Right hindlimb (tissue), 1 donor: Measurements from ENCODE around the gene PIEZO1.

Experiments
- DNase-seq: peaks from one replicate; pipeline ENCODE4 v3.0.0-alpha.2; 2018

Gene PIEZO1

DNA sequence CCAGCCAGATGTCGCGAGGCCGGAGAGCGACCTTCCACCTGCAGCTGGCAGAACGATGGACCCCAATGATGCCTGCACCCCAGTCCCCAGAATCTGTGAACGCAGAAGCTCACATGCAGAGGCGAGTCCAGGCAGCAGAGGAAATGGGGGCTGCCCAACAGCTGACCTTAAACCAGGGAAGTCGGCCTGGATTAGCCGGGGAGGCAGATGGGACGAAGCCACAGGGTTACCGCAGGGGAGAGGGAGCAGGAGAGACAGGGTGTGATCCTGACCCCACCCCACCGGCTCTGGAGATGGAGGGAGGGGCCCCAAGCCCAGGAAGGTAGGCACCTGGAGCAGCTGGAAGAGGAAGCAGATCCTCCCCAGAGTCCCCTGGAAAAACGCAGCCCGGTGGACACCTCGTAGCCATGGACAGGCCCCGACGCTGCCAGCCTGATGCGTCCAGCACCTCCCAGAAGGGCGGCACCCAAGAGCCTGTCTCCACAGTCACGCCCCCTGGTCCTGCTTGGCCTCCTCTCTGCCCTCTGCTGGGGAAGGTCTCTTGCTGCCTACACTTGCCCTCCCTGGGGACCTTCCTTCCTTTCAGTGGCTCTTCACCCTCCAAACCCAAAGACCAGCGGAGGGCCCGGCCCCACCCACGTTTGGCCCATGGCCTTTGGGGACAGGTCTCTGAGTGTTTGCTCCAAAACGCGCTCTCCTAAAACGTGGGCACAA is 37.3 kb downstream of the PIEZO1 start:
- DNase-seq: no peak

DNA sequence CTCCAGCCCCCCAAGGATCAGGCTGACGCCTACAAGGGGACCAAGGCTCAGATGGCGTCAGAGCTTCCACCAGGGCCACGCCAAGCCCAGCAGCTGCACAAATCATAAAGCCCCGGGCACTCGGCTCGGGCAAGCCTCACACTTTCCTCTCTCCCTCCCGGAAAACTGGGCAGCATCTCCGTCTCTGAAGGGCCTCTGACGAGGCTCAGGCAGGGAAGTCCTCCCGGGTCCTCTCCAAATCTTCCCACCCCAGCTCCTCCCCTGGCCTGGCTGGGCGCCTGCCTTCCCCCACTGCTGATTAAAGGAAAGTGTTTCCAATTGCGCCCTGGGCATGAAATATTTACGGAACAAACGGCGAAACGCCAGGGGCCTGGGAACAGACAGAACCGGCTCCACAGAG is 38.5 kb downstream of the PIEZO1 start:
- peak; percentile 89 for DNase-seq

DNA sequence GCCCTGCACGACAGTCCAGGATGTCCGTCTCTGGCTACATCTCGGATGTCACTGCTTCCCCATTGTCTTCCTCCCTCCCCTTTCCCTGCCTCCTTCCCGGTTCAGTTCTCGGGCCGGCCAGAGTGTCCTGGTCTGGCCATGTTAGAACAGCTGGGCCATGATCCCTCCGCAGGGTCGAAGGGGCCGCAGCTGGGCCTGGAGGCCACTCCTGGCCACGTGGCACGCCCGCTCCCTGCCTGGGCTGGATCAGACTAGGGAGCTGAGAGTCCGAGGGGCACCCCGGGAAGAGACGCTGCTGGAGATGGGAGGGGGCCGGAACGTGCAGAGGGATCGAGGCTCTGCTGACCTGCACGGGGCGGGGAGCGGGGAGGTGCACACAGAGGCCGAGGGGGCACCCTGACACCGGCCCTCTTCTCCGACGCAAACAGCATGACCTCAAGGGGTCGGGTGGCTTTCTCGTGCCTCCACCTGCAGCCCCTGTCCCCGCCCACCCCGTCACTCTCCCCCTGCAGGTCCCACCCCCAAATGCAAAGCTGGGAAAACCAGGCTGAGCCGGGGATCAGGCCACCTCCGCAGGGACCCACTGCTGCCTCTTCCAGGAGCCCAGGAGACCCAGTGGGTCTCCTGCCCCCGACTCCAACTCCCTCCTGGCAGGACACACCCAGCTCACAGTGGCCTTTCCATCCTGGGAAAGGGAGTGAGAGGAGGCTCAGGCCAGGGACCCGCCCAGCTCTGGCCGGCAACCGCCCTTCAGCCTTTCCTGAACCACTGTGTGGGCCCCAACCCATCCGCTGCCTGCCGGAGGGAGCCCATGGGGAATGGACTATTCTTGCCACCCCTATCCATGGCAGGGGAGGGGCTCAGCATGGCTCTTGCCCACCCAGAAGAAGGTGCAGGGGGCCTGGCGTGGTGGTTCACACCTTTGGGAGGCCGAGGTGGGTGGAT is 40.2 kb downstream of the PIEZO1 start:
- peak; percentile 56 for DNase-seq

DNA sequence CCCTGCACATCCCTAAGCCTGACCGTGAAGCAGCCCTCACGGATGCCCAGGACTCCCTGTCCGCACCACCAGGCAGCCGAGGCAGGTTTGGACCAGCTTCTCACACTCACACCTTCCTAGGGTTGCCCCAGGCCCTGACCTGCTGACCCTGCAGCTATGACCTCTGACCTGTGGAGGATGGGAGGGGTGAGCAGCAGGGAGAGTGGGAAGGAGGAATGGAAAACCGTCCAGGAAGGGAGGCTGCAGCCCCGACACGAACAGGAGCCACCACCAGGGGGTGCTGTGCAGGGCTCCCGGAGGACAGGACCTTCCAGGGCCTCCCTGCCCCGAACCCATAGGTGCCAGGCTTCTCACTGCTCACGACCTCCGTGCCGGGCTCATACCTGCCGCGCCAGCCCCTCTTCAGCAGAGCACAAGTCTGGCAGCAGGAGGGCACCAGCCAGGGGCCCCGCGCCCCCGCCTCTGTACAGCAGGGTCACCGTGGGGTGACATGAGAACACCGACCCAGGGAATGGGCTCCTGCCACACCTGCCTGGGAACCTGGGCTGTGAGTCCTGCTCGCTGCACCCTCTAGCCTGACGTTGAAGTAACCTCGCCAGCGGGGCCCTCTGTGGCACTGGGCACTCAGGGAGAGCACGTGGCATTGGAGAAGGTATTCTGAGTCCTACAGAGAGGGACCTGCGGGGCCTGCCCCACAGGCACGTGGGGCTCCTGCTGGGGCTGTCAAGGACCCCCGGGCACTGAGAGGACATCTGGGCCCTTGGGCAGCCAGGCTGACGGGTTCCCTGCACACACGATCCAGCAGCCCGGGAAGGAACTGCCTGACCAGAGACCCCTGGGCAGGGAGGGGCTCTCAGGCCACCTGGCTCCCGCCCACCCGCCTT is 41.1 kb downstream of the PIEZO1 start:
- DNase-seq: peak; percentile 70

DNA sequence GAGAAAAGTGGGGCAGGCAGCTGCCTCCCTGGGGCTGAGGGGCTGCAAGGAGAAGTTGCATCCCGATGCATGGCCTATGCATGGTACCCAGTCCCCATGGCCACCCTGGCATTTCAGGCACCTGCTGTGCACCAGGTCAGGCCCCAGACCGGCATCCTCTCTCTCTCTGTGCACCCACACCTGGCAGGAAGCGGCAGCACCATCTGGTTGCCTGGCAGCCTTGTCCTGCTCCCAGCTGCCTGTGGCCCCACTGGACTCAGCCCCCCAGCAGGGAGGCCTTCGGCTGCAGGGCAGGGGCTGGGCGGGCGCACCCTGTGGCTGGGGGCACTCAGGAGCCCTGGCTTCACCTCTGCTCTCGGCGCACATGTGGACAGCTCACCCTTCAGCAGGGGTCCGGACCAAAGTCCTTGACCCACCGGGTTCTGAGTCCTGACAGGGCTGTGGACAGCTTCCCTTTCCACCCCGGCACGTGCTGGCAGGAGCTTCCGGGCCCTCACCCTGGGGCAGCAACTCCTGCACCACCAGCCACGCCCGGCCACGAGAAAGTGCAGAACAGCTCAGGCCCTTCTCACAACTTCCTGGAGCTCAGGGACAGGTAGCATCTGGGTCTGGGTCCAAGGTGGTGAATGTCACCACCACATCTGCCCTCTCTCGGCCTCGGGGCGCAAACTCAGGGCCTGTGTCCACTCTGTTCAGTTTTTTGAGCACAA is 42.0 kb downstream of the PIEZO1 start:
- no peak for DNase-seq

DNA sequence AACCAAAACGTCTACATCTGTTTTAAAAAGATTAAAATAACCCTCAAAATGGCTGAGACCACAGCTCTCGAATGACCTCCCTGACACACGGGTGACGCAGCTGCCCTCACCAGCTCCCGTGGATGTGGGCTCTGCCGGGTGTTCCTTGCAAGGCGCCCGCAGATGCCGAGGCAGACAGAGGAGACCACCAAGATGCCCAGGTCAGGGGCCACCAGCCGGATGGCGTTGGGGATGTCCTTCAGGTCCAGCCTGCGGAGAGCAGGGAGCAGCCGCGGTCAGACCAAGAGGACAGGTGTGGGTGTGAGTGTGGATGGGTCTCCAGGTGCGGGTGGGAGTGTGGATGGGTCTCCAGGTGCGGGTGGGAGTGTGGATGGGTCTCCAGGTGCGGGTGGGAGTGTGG is 43.7 kb downstream of the PIEZO1 start:
- no peak for DNase-seq

DNA sequence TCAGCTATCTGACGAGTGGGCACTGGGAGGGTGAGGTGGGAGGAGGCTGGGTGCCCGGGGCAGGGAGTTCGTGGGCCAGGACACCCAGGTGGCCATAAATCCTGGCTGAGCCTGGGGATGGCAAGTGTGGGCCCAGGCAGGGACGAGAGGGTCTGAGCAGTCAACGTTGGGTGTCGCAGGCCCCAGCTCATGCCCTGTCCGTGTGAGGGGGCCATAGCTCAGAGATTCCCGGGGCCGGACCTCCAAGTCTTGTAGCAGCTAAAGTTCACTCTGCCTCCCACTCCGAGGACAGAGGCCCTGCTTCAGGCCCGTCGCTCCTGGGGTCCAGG is 44.3 kb downstream of the PIEZO1 start:
- DNase-seq: no peak

DNA sequence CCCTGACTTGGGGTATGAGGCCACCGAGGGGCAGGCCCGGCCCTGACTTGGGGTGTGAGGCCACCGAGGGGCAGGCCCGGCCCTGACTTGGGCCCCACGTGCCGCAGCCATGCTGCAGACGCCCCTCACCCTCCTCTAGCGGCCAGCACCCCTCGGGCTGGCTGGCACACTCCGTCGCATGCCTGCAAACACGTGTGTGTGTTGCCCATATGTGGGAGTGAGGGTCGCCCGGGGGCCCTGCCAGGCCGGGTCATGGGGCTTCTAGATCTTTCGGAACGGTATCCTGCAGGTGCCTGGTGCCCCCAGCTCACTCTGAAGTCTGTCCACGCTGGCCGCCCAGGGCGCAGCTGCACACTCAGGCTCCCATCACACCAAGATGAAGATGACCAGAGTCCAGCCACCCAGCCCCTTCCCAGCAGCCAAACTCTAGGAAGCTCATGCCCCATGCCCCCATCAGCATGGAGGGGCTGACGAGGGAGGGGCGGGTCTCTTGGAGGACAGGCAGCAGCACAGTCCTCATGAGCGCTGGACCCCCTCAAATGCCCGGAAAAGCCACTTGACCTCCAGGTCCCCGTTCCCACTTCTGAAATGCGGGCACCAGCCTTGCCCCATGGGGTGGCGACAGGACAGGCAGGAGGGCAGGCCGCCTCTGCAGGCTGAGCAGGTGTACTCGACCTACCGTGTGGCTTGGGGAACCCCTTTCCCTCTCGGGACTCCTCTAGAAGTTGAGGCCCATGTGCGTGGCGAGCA is 44.9 kb downstream of the PIEZO1 start:
- no peak for DNase-seq

DNA sequence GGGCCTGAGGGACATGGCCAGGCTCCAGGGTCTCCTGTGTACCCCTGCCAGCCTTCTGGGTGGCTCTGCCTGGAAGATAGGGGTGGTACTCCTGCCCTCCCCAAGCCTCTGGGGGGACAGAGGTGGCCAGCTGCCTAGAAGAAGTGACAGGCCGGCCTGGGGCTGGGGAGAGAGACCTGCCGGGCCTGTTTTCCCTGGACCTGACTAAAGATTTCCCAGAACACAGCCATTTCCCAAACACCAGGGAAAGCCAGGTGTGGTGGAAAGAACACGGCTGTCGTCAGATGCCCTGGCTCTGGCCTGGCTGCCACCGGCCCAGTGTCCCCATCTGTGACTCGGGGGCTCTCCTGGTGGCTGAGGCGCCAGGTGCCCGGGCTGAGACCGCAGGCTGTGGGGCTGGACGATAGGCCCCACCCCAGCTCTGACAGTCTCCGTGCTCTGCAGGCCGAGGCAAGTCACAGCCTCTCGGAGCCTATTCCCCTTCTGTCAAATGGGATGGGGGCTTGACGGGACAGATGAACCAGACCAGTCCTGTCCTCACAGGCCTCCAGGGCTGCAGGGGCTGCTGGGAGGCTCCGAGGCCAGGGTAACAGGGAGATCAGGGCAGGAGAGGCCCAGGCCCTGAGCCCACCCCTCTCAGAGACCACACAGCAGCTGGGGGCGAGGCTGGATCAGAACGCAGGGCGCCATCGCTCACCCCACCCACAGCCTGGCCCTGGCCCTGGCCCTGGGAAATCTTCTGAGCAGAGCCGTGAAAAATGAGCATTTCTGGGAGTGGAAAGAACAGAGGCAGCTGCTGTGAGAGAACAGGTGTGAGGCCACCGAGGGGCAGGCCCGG is 45.7 kb downstream of the PIEZO1 start:
- peak; percentile 60 for DNase-seq

DNA sequence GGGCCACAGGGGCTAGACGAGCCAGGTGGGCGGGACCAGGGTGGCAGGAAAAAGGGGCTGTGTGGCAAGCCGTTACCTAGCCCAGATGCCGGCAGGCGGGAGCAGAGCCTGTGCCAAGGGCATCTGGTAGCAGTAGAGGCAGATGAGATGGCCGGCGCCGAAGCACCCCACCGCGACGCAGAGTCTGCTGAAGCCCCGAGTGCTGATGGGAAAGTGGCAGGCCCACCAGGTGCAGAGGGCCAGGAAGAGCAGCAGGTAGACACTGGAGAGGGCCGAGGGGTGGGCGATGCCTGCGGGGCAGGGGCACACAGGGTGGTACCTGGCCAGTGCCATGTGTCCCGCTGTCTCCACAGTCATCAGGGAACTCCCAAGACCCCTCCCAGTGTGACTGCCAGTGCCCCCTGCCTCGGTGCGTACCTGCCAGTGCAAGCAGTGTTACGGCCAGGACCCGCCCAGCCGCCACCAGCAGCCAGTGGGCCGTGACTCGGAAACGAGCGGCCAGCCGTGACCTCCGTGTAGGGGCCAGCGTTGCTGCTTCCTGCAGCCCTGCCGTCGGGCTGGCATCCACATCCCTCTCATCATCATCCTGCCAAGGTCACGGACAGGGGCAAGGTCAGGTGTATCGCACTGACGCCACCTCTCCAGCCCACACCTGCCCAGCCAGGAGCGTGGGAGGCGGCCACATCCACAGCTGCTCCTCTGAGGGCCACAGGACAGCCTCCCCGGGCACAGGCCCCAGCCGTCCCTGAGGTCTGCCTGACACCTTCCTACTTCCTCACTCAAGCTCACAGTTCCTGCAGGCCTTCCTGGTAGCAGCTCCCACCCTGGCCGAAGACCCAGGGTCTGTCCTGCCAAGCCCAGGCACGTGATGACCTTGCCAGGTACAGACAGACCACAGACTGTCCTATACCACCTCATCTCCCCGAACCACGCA is 46.6 kb downstream of the PIEZO1 start:
- DNase-seq: no peak

DNA sequence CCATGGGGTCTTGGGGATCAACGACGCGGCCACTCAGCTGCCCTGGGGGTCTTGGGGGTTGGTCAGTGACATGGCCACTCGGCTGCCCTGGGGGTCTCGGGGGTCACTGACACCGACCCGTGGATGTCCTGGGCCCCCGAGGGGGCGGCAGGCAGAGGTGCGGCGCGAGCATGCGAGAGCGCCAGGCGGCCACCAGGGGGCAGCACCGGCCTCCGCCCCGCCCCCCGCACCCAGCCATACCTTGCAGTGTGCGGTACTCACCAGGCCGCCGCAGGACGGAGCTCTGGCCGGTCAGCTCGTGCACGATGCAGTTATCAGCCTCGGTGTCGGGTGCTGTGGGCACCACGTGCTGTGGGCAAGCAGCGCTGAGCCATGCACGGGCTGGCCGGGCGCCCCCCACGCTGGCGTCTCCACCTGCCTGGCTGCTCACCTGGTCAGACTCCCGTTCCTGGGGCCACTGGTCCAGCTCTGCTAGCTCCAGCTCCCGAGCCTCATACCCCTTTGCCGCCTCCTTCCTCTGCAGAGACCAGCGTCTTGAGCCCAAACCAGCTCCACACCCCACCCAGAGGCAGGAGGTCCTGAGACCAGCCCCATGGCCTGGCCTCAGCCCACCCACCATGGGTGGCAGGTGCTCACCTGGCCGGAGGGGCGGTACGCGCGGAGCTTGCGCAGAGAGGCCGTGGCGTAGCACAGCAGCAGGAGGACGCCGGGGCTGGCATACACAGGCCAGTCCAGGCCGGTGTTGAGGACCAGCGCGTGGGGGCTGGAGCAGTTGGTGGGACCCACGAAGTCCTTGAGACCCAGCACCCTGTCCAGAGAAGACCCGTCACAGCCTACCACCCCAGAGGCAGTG is 47.5 kb downstream of the PIEZO1 start:
- peak; percentile 70 for DNase-seq

DNA sequence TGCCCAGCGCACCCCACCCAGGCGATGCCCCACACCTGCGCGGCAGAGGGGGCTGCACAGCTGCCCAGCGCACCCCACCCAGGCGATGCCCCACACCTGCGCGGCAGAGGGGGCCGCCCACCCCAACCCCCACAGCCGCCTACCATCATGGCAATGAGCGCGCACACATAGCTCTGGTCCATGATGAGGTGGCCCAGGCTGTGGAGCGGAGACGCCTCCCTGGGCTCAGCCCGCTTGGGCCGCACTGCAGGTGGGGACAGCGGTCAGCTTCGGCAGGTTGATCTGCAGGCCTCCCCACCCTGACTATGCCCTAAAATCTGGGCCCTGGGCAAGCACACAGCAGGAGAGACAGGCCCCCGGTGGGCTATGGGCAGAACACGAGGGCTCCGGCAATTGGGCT is 48.5 kb downstream of the PIEZO1 start:
- no peak for DNase-seq

DNA sequence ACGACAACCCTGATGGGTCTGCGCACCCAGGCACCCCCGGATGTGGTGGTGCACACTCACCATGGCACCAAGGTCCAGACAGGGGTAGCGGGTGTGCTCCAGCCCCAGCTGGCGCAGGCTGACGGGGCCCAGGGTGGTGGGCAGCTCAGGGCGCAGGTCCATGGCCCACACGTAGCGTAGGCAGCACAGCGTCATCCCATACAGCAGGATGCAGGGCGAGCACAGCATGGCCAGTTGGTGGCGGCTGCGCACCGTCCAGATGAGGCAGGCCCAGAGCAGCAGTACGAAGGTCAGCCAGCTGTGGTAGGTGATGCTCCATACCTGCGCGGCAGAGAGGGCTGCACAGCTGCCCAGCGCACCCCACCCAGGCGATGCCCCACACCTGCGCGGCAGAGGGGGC is 48.9 kb downstream of the PIEZO1 start:
- DNase-seq: no peak

DNA sequence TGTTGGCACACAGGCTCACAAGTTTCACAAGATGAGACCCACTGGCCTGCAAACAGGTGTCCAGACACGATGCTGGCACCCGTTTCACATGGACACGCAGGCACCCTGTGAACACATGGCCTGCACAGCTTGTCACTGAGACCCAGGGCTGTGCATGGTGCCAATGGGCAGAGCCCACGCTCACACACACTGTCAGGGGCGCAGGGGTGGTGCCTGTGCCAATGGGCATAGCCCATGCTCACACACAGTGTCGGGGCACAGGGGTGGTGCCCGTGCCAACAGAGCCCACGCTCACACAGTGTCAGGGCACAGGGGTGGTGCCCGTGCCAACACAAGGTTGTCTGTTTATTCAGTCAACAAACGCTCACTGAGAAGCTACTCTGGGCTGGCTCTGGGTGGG is 49.4 kb downstream of the PIEZO1 start:
- no peak for DNase-seq

DNA sequence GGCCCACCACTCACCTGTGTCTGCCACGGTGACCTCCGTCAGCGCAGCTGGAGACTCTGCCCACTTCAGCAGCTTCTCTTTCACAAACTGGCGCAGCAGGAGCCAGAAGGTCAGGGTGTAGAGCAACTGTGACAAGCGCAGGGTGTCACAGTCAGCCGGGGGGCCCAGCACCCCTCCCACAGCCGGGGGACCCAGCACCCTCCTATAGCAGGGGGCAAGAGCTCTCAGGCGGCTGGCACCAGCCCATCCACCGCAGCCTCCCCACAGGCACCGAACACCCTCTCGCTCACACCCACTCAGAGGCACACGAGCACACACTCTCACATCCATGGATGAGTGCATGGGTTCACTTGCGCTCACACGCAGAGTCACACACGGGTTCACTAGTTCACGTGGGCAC is 49.9 kb downstream of the PIEZO1 start:
- no peak for DNase-seq

DNA sequence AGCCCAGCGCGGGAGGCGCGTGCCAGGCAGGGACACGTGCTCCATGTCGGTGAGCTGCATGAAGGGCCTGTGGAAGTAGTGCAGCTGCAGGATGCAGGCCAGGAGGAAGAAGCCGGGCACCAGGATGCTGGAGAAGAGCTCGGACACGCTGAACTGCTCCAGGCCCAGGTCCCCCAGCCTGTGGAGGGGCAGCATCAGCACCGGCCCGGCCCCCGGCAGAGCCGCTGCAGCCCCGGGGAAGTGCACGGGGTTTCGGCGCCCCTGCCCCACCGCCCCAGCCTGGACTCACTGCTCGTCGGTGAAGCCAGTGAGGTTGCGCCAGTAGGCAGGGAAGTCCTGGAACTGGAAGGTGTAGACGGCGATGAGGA is 50.7 kb downstream of the PIEZO1 start:
- no peak for DNase-seq

DNA sequence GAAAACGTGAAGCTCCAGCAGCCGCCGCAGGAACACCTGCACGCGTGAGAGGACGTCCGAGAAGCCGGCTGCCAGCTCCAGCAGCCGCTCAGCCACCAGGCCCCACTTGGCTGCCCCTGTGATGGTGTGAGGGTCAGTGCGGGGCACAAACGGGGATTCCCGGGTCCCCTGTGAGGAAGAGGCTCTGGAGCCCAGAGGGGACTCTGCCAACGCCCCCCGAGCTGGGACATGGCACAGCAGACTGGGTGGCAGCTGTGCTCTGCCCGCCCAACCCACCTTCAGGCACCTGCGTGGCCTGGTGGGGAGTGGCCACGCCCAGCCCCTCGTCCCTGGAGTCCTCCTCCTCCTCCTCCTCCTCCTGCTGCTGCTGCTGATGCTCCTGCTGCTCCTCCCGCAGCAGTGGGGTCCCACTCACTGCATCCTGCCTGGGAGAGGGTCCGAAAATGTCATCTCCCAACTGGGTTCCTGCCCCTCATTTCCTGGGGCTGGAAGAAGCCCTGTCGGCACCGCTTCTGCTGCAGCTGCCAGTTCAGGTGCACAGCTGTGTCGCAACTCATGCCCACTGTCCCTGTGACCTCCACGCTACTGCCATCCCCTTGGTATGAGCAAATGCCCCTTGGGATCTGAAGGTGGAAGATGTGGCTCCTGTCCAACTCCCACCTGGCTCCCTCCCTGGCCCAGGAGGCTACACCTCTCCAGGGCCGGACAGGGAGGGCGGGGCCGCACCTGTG is 51.2 kb downstream of the PIEZO1 start:
- no peak for DNase-seq

DNA sequence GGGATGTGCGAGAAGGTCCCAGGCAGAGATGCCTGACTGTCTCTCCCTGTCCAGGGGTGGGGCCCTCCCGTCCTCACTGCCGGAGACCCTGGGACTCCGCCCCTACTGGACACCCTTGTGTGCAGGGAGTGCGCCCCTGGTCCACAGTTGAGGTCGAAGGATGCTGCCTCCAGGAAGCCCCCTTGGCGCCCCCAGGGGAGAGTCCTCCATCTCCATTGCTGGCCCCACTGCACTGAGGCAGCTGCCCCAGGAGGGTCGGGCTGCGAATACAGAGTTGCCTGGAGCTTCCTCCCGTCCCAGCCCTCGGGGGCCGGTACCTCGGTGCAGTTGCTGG is 52.1 kb downstream of the PIEZO1 start:
- no peak for DNase-seq
